ENCODE data around the gene TRIM17. TPM values are rescaled to one million over a fixed set of nuclear protein-coding genes. Genes with fewer than 3 reads are reported as not detected.
A peak's percentile ranks its signal among the peaks of the same experiment; 100 is the strongest.

Gene TRIM17
- total and polyA plus RNA-seq, 2 experiments from 2014 or later, result 11.8 to 17.9 TPM

- no peaks in the 10 kb centered on the region for H3K27me3 ChIP-seq
Measured at GRCh38 chr1:228420968-228421826, 4.5 kb upstream of the TRIM17 start.

GRCh38 chr1:228417483-228418203 is 982 bp upstream of the TRIM17 start:
- no peaks in the 10 kb centered on the region for H3K9me3 ChIP-seq (ENCODE audit: low read depth)
- peaks cover 4% of the 10 kb centered on the region for H3K4me1 ChIP-seq (ENCODE audit: low read depth)
- peak in 1 of 2 donors; percentile 26 for DNase-seq (ENCODE audit: low read depth in 1 of 2, low spot score in 1 of 2)
- H3K36me3 ChIP-seq, result no peaks in the 10 kb centered on the region
- H3K27me3 ChIP-seq, result no peaks in the 10 kb centered on the region
- H3K27ac ChIP-seq, result no peak overlapping the region
- no peak for TF ChIP-seq CTCF (IDR thresholded peaks at IDR 0.05; ENCODE audit: low read depth, low read length)
- no peak overlapping the region for H3K4me3 ChIP-seq

More at GRCh38 chr1:228420968-228421826, 4.5 kb upstream of the TRIM17 start:
- H3K9me3 ChIP-seq (ENCODE audit: low read depth), result no peaks in the 10 kb centered on the region
- TF ChIP-seq CTCF (IDR thresholded peaks at IDR 0.05; ENCODE audit: low read depth, low read length), result no peak
- H3K36me3 ChIP-seq, result no peaks in the 10 kb centered on the region
- H3K27ac ChIP-seq, result no peak overlapping the region
- H3K4me1 ChIP-seq (ENCODE audit: low read depth), result peaks cover 4% of the 10 kb centered on the region
- H3K4me3 ChIP-seq, result no peak overlapping the region
- no peak for DNase-seq (ENCODE audit: low read depth in 1 of 2, low spot score in 1 of 2)

- Histone ChIP-seq H3K9me3 (ENCODE audit: low read depth) (no peaks in the 10 kb centered on the region), H3K4me1 (ENCODE audit: low read depth) (peaks cover 4% of the 10 kb centered on the region), H3K27me3 (no peaks in the 10 kb centered on the region), H3K4me3 (peak overlapping the region; percentile 47), H3K27ac (no peak overlapping the region), H3K36me3 (no peaks in the 10 kb centered on the region)
- TF ChIP-seq CTCF (IDR thresholded peaks at IDR 0.05; ENCODE audit: low read depth, low read length), result no peak
- no peak for DNase-seq (ENCODE audit: low read depth in 1 of 2, low spot score in 1 of 2)
Measured at GRCh38 chr1:228417061-228417460, 400 bp upstream of the TRIM17 start.

- H3K27me3 ChIP-seq, result no peaks in the 10 kb centered on the region
- H3K4me3 ChIP-seq, result peak overlapping the region; percentile 47
- no peaks in the 10 kb centered on the region for H3K36me3 ChIP-seq
- no peaks in the 10 kb centered on the region for H3K9me3 ChIP-seq (ENCODE audit: low read depth)
- no peak for DNase-seq (ENCODE audit: low read depth in 1 of 2, low spot score in 1 of 2)
- H3K27ac ChIP-seq, result no peak overlapping the region
- H3K4me1 ChIP-seq (ENCODE audit: low read depth), result peaks cover 4% of the 10 kb centered on the region
- no peak for TF ChIP-seq CTCF (IDR thresholded peaks at IDR 0.05; ENCODE audit: low read depth, low read length)
Measured at GRCh38 chr1:228415853-228416216, 826 bp downstream of the TRIM17 start.

- H3K4me3 ChIP-seq, result no peak overlapping the region
- H3K36me3 ChIP-seq, result no peaks in the 10 kb centered on the region
- H3K4me1 ChIP-seq (ENCODE audit: low read depth), result peaks cover 4% of the 10 kb centered on the region
- no peak for TF ChIP-seq CTCF (IDR thresholded peaks at IDR 0.05; ENCODE audit: low read depth, low read length)
- H3K27me3 ChIP-seq, result no peaks in the 10 kb centered on the region
- no peak for DNase-seq (ENCODE audit: low read depth in 1 of 2, low spot score in 1 of 2)
- no peak overlapping the region for H3K27ac ChIP-seq
- no peaks in the 10 kb centered on the region for H3K9me3 ChIP-seq (ENCODE audit: low read depth)
Measured at GRCh38 chr1:228415221-228415620, 1.4 kb downstream of the TRIM17 start.

Measured in cardiac muscle cell (in vitro differentiated cells and primary cell).